GM12872 (cell line): Measurements from ENCODE around the gene YY1.

Experiments used
- CTCF ChIP-seq: IDR thresholded peaks from 3 replicates; pipeline ENCODE4 v1.5.1; 2011; ENCODE audit warnings: low read depth, mild to moderate bottlenecking, low read length, moderate library complexity; ENCODE audit not compliant: insufficient read depth

Gene YY1

GRCh38 chr14:100263141-100263540, 24.2 kb downstream of the YY1 start:
- TF ChIP-seq CTCF, result no peak

GRCh38 chr14:100267990-100268389, 29.0 kb downstream of the YY1 start:
- TF ChIP-seq CTCF, result no peak

GRCh38 chr14:100268591-100269207, 29.8 kb downstream of the YY1 start:
- TF ChIP-seq CTCF, result no peak

GRCh38 chr14:100271247-100271939, 32.4 kb downstream of the YY1 start:
- peak; percentile 29; the same call in 2 of the 3 replicates for TF ChIP-seq CTCF

GRCh38 chr14:100274250-100274649, 35.3 kb downstream of the YY1 start:
- no peak for TF ChIP-seq CTCF

GRCh38 chr14:100275214-100275613, 36.3 kb downstream of the YY1 start:
- no peak for TF ChIP-seq CTCF

- TF ChIP-seq CTCF, result peak; percentile 31; the same call in 1 of the 3 replicates
These were observed 39.8 kb downstream of the YY1 start for GRCh38 chr14:100278702-100279101.
